Measurements from ENCODE around the gene OR4F6.
"Not testable (repeated sequence)": the region's sequence is repeated elsewhere in the genome, so short reads cannot be mapped to it uniquely, and the experiment has no call there.

DNA sequence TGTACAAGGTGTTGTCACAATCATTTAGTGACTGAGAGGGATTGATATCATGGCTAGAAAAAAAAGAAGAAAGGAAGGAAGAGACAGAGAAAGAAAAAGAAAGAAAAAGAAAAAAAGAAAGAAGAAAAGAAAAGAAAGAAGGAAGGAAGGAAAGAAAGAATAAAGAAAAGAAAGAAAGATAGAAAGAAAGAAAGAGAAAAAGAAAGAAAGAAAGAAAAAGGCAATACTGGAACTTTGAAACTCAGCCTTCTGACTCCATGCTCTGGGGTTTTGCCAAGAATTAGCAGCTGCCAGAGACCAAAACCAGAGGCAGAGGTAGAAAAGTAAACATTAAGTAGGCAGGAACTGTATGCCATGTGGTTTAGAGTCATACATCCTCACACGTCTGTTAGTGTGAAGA lies 23.1 kb upstream of the OR4F6 start:
- TF ChIP-seq EZH2 (IDR thresholded peaks at IDR 0.05; ENCODE audit: borderline replicate concordance, insufficient read depth, low read depth, low read length, poor library complexity, severe bottlenecking), result not testable (repeated sequence)
- TF ChIP-seq CTCF (IDR thresholded peaks at IDR 0.05), result peak; percentile 21

Data from B cell (primary cell).